C1 segment of cervical spinal cord (tissue), 14 donors: Measurements from ENCODE around the gene C1orf35.
A peak's percentile ranks its signal among the peaks of the same experiment; 100 is the strongest.
"Not testable (repeated sequence)": the region's sequence is repeated elsewhere in the genome, so short reads cannot be mapped to it uniquely, and the experiment has no call there.

ENCODE experiments used
- DNase-seq, 14 donors: peaks; one replicate each; lab custom pipeline; 2025; lab: John Stamatoyannopoulos, UW

Gene C1orf35

GRCh38 chr1:228142701-228143136 is 39.6 kb upstream of the C1orf35 start:
- DNase-seq, result no peak

GRCh38 chr1:228142155-228142691 is 39.1 kb upstream of the C1orf35 start:
- DNase-seq, result no peak

GRCh38 chr1:228141226-228142044 is 38.3 kb upstream of the C1orf35 start:
- no peak for DNase-seq

- DNase-seq, result no peak
Measured at GRCh38 chr1:228140724-228141225, 37.6 kb upstream of the C1orf35 start.

GRCh38 chr1:228139931-228140723 is 37.0 kb upstream of the C1orf35 start, which contains the start of gene GUK1:
Gene GUK1, plus strand, starts transcription at chr1:228140279. Its CDS starts 24 bp downstream, at chr1:228140303.
- peak; percentile 80 to 100 (median 95) for DNase-seq

GRCh38 chr1:228139406-228139930 is 36.3 kb upstream of the C1orf35 start:
- no peak for DNase-seq

GRCh38 chr1:228136901-228137300 is 33.8 kb upstream of the C1orf35 start:
- no peak for DNase-seq

GRCh38 chr1:228134591-228134990 is 31.5 kb upstream of the C1orf35 start:
- no peak for DNase-seq

GRCh38 chr1:228131766-228132165 is 28.6 kb upstream of the C1orf35 start:
- DNase-seq, result no peak

- DNase-seq, result no peak
Measured at GRCh38 chr1:228125185-228125584, 22.1 kb upstream of the C1orf35 start.

- no peak for DNase-seq
Measured at GRCh38 chr1:228123505-228123904, 20.4 kb upstream of the C1orf35 start.

GRCh38 chr1:228122921-228123441 is 19.9 kb upstream of the C1orf35 start:
- no peak for DNase-seq

- DNase-seq, result no peak
Measured at GRCh38 chr1:228120857-228121489, 17.8 kb upstream of the C1orf35 start.

- no peak for DNase-seq
Measured at GRCh38 chr1:228120351-228120750, 17.2 kb upstream of the C1orf35 start.

GRCh38 chr1:228118040-228118439 is 14.9 kb upstream of the C1orf35 start:
- DNase-seq, result no peak

- no peak for DNase-seq
Measured at GRCh38 chr1:228117335-228117734, 14.2 kb upstream of the C1orf35 start.

- DNase-seq, result no peak
Measured at GRCh38 chr1:228114827-228115226, 11.7 kb upstream of the C1orf35 start.

GRCh38 chr1:228112617-228113016 is 9.5 kb upstream of the C1orf35 start:
- no peak for DNase-seq

- no peak for DNase-seq
Measured at GRCh38 chr1:228112167-228112566, 9.0 kb upstream of the C1orf35 start.

- not testable (repeated sequence) for DNase-seq
Measured at GRCh38 chr1:228111315-228111714, 8.2 kb upstream of the C1orf35 start.

- no peak for DNase-seq
Measured at GRCh38 chr1:228110556-228110955, 7.4 kb upstream of the C1orf35 start.
